ENCODE results near the gene TMEM88. TPM values are rescaled to one million over a fixed set of nuclear protein-coding genes. Genes with fewer than 3 reads are reported as not detected.

Gene TMEM88
- total RNA-seq, 6 donors from 2014 or later: 1.6 to 16.1 (median 9.3) TPM; not detected in 1

- H3K4me3 ChIP-seq: no peak overlapping the region
- H3K36me3 ChIP-seq: peaks cover 0 to 5% (median 0%) of the 10 kb centered on the region in 4 donors
- peaks cover 0 to 5% (median 2%) of the 10 kb centered on the region in 4 donors for H3K4me1 ChIP-seq
- 44 to 70% methylated on average over 4 of the region's 4 CpGs for WGBS, 2 donors
- DNase-seq (no peak), ATAC-seq (ENCODE audit: low FRiP score in 2 of 2) (no peak)
- no peak for TF ChIP-seq POLR2A (IDR thresholded peaks at IDR 0.05)
- TF ChIP-seq EP300 (IDR thresholded peaks at IDR 0.05): no peak
- TF ChIP-seq POLR2AphosphoS5 (IDR thresholded peaks at IDR 0.05): no peak
- no peak for TF ChIP-seq CTCF (IDR thresholded peaks at IDR 0.05)
- H3K9me3 ChIP-seq: no peaks in the 10 kb centered on the region
- H3K27ac ChIP-seq: no peak overlapping the region
- H3K27me3 ChIP-seq: no peaks in the 10 kb centered on the region
Measured at GRCh38 chr17:7873051-7873450, 18.2 kb downstream of the TMEM88 start.

- Histone ChIP-seq H3K4me3 (no peak overlapping the region), H3K4me1 (peaks cover 0 to 9% (median 3%) of the 10 kb centered on the region in 4 donors), H3K27ac (no peak overlapping the region), H3K9me3 (no peaks in the 10 kb centered on the region), H3K27me3 (no peaks in the 10 kb centered on the region), H3K36me3 (peaks cover 0 to 14% (median 2%) of the 10 kb centered on the region in 4 donors)
- DNase-seq (no peak), ATAC-seq (ENCODE audit: low FRiP score in 2 of 2) (no peak)
- WGBS, 2 donors: 72 to 78% methylated on average over 2 of the region's 2 CpGs
- no peak for TF ChIP-seq EP300 (IDR thresholded peaks at IDR 0.05)
- no peak for TF ChIP-seq CTCF (IDR thresholded peaks at IDR 0.05)
- TF ChIP-seq POLR2A (IDR thresholded peaks at IDR 0.05): no peak
- no peak for TF ChIP-seq POLR2AphosphoS5 (IDR thresholded peaks at IDR 0.05)
Measured at GRCh38 chr17:7875804-7876370, 21.0 kb downstream of the TMEM88 start.

GRCh38 chr17:7878234-7878633 is 23.4 kb downstream of the TMEM88 start:
- no peak overlapping the region for H3K4me3 ChIP-seq
- no peak overlapping the region for H3K27ac ChIP-seq
- H3K9me3 ChIP-seq: no peaks in the 10 kb centered on the region
- ATAC-seq (ENCODE audit: low FRiP score in 2 of 2): no peak
- peaks cover 11 to 20% (median 15%) of the 10 kb centered on the region in 4 donors for H3K4me1 ChIP-seq
- no peak for DNase-seq
- no peak for TF ChIP-seq EP300 (IDR thresholded peaks at IDR 0.05)
- WGBS, 2 donors: 93 to 95% methylated on average over 7 of the region's 7 CpGs
- peaks cover 0 to 24% (median 2%) of the 10 kb centered on the region in 4 donors for H3K36me3 ChIP-seq
- no peaks in the 10 kb centered on the region for H3K27me3 ChIP-seq

- TF ChIP-seq CTCF (IDR thresholded peaks at IDR 0.05) (no peak), POLR2A (IDR thresholded peaks at IDR 0.05) (no peak), POLR2AphosphoS5 (IDR thresholded peaks at IDR 0.05) (no peak), EP300 (IDR thresholded peaks at IDR 0.05) (no peak)
- DNase-seq: no peak
Measured at GRCh38 chr17:7880076-7880868, 25.4 kb downstream of the TMEM88 start.

GRCh38 chr17:7881276-7882054 is 26.6 kb downstream of the TMEM88 start:
- Histone ChIP-seq H3K4me3 (no peak overlapping the region), H3K36me3 (peaks cover 0 to 19% (median 2%) of the 10 kb centered on the region in 4 donors), H3K4me1 (peaks cover 22 to 31% (median 26%) of the 10 kb centered on the region in 4 donors), H3K27ac (peak overlapping the region in 2 of 4 donors; percentile 5 to 24), H3K27me3 (no peaks in the 10 kb centered on the region), H3K9me3 (no peaks in the 10 kb centered on the region)
- DNase-seq (no peak), ATAC-seq (ENCODE audit: low FRiP score in 2 of 2) (no peak)
- 43 to 50% methylated on average over 7 of the region's 7 CpGs for WGBS, 2 donors
- TF ChIP-seq POLR2AphosphoS5 (IDR thresholded peaks at IDR 0.05) (no peak), POLR2A (IDR thresholded peaks at IDR 0.05) (no peak)

More at GRCh38 chr17:7880076-7880868, 25.4 kb downstream of the TMEM88 start:
- H3K36me3 ChIP-seq: peaks cover 0 to 20% (median 2%) of the 10 kb centered on the region in 4 donors
- H3K4me3 ChIP-seq: no peak overlapping the region
- H3K9me3 ChIP-seq: no peaks in the 10 kb centered on the region
- ATAC-seq (ENCODE audit: low FRiP score in 2 of 2): no peak
- H3K4me1 ChIP-seq: peaks cover 11 to 21% (median 19%) of the 10 kb centered on the region in 4 donors
- 67 to 77% methylated on average over 3 of the region's 3 CpGs for WGBS, 2 donors
- no peaks in the 10 kb centered on the region for H3K27me3 ChIP-seq
- no peak overlapping the region for H3K27ac ChIP-seq

Data from upper lobe of left lung (tissue), 6 donors.